Skin epidermis (tissue), 12 donors: ENCODE data around the gene NDRG4.

Experiments
- H3K27ac ChIP-seq, 21 experiments: fragments of 200-600 bp; sonication (generic) in 11 of 21; one replicate each; pipeline ENCODE4 v1.5.0; 2020; ENCODE audit warnings: mild to moderate bottlenecking in 3 of 21, inconsistent platforms in 2 of 21, moderate library complexity in 2 of 21
- H3K4me3 ChIP-seq, 7 experiments: fragments of 200-600 bp; sonication (generic) in 2 of 7; one replicate each; pipeline ENCODE4 v1.5.0; 2020; ENCODE audit warnings: inconsistent platforms in 2 of 7, mild to moderate bottlenecking in 2 of 7, moderate library complexity in 1 of 7

Gene NDRG4

GRCh38 chr16:58519707-58520106, 19.8 kb downstream of the NDRG4 start:
- Histone ChIP-seq H3K4me3 (no peak overlapping the region), H3K27ac (no peak overlapping the region)

- no peak overlapping the region for H3K4me3 ChIP-seq
- H3K27ac ChIP-seq: no peak overlapping the region
These were observed 30.2 kb downstream of the NDRG4 start for GRCh38 chr16:58530179-58530578.

- no peak overlapping the region for H3K27ac ChIP-seq
- no peak overlapping the region for H3K4me3 ChIP-seq
These were observed 32.5 kb downstream of the NDRG4 start for GRCh38 chr16:58532414-58532813.

GRCh38 chr16:58533751-58534470, 34.0 kb downstream of the NDRG4 start:
- Histone ChIP-seq H3K4me3 (no peak overlapping the region), H3K27ac (no peak overlapping the region)

- Histone ChIP-seq H3K4me3 (no peak overlapping the region), H3K27ac (no peak overlapping the region)
These were observed 35.2 kb downstream of the NDRG4 start for GRCh38 chr16:58535100-58535499.

- H3K27ac ChIP-seq: no peak overlapping the region
- no peak overlapping the region for H3K4me3 ChIP-seq
These were observed 36.3 kb downstream of the NDRG4 start for GRCh38 chr16:58536278-58536677.

- no peak overlapping the region for H3K27ac ChIP-seq
- no peak overlapping the region for H3K4me3 ChIP-seq
These were observed 37.4 kb downstream of the NDRG4 start for GRCh38 chr16:58537124-58537906.

GRCh38 chr16:58541711-58542110, 41.8 kb downstream of the NDRG4 start:
- Histone ChIP-seq H3K27ac (no peak overlapping the region), H3K4me3 (no peak overlapping the region)

- H3K27ac ChIP-seq: no peak overlapping the region
- no peak overlapping the region for H3K4me3 ChIP-seq
These were observed 42.3 kb downstream of the NDRG4 start for GRCh38 chr16:58542291-58542690.

- no peak overlapping the region for H3K4me3 ChIP-seq
- H3K27ac ChIP-seq: no peak overlapping the region
These were observed 43.7 kb downstream of the NDRG4 start for GRCh38 chr16:58543685-58544084.

GRCh38 chr16:58548378-58548777, 48.4 kb downstream of the NDRG4 start:
- Histone ChIP-seq H3K27ac (no peak overlapping the region), H3K4me3 (no peak overlapping the region)

- Histone ChIP-seq H3K4me3 (no peak overlapping the region), H3K27ac (no peak overlapping the region)
These were observed 51.6 kb downstream of the NDRG4 start for GRCh38 chr16:58551496-58551895.

- H3K27ac ChIP-seq: no peak overlapping the region
These were observed 56.7 kb downstream of the NDRG4 start for GRCh38 chr16:58556678-58557077.

More at GRCh38 chr16:58556678-58557077, 56.7 kb downstream of the NDRG4 start:
- H3K4me3 ChIP-seq: no peak overlapping the region
